HG03039 (cell line): Measurements from ENCODE around the gene LRR1.
A peak's percentile ranks its signal among the peaks of the same experiment; 100 is the strongest.
"Not testable (repeated sequence)": the region's sequence is repeated elsewhere in the genome, so short reads cannot be mapped to it uniquely, and the experiment has no call there.

Experiments used
- ATAC-seq: cut with Tn5 transposase; IDR thresholded peaks from one replicate; pipeline ENCODE4 v1.9.1; 2021; ENCODE audit warnings: mild to moderate bottlenecking, moderate library complexity; ENCODE audit not compliant: unreplicated experiment

The LRR1 gene

GRCh38 chr14:49623941-49624839, 25.4 kb downstream of the LRR1 start:
- ATAC-seq, result no peak

GRCh38 chr14:49633640-49634546, 35.2 kb downstream of the LRR1 start:
- peak; percentile 74 for ATAC-seq

GRCh38 chr14:49634547-49635334, 36.0 kb downstream of the LRR1 start, which contains the start of gene DNAAF2:
TSS of gene DNAAF2 (minus strand) at chr14:49635244. CDS start at chr14:49635149, 95 bp downstream.
- ATAC-seq, result peak; percentile 27

GRCh38 chr14:49636866-49637265, 38.1 kb downstream of the LRR1 start:
- no peak for ATAC-seq

- no peak for ATAC-seq
Measured at GRCh38 chr14:49637534-49638078, 38.9 kb downstream of the LRR1 start.

GRCh38 chr14:49640540-49641417, 42.0 kb downstream of the LRR1 start:
- ATAC-seq, result no peak

GRCh38 chr14:49641697-49642129, 43.0 kb downstream of the LRR1 start:
- no peak for ATAC-seq

GRCh38 chr14:49642163-49642562, 43.4 kb downstream of the LRR1 start:
- ATAC-seq, result no peak

GRCh38 chr14:49653508-49653907, 54.8 kb downstream of the LRR1 start:
- no peak for ATAC-seq

- no peak for ATAC-seq
Measured at GRCh38 chr14:49654511-49654910, 55.8 kb downstream of the LRR1 start.

- not testable (repeated sequence) for ATAC-seq
Measured at GRCh38 chr14:49657500-49657899, 58.8 kb downstream of the LRR1 start.

- no peak for ATAC-seq
Measured at GRCh38 chr14:49659526-49660455, 61.1 kb downstream of the LRR1 start.
